HepG2 (cell line): ENCODE data around the gene NKX1-2. TPM values are rescaled to one million over a fixed set of nuclear protein-coding genes. Genes with fewer than 3 reads are reported as not detected.

Source experiments
- ATAC-seq: fragments of 200-7000 bp; cut with Tn5 transposase; 3 replicates; pipeline ENCODE4 v1.9.1; 2020; ENCODE audit warnings: mild to moderate bottlenecking, moderate library complexity
- BruUV-seq: library from RNA; stranded (reverse); fragments of 400-500 nt; replicated peaks from 2 replicates; lab custom pipeline; 2021; lab: Mats Ljungman, UMichigan
- CTCF ChIA-PET: fragments of 300-600 bp; formaldehyde crosslinking; extraction: SDS; loops from one replicate; lab custom pipeline; 2021; ENCODE audit warnings: low total read pairs, inconsistent platforms, low intra/inter-chr PET ratio; lab: Yijun Ruan, JAX
- POLR2A ChIA-PET: fragments of 350-600 bp; sonication (Branson Sonifier 250); formaldehyde crosslinking; loops from one replicate; lab custom pipeline; 2020; ENCODE audit warnings: antibody characterized with exemption, inconsistent platforms; lab: Yijun Ruan, JAX
- DNase-seq: peaks from one replicate; pipeline ENCODE4 v3.0.0-alpha.2; 2015; ENCODE audit warnings: low spot score
- FAIRE-seq: peaks from 3 replicates; lab custom pipeline; 2011; peaks lifted over from hg19 to GRCh38; lab: Jason Lieb, UNC
- H2AFZ ChIP-seq: one replicate; pipeline ENCODE4 v1.6.1; 2011; ENCODE audit warnings: low read length, inconsistent platforms
- H3K27ac ChIP-seq: fragments of 300-600 bp; 3 replicates; pipeline ENCODE4 v1.8.0; 2011; ENCODE audit warnings: mixed run types, mild to moderate bottlenecking, mixed read lengths, low read length, inconsistent platforms; ENCODE audit not compliant: insufficient read depth; ENCODE audit errors: extremely low read length
- H3K27me3 ChIP-seq, 2 experiments: fragments of 200-600 bp in 1 of 2; 2 replicates in 1 of 2; 3 replicates in 1 of 2; pipeline versions ENCODE4 v1.6.0 to v1.8.0; 2011; ENCODE audit warnings: low read length in 2 of 2, mild to moderate bottlenecking in 2 of 2, moderate library complexity in 2 of 2, inconsistent platforms in 1 of 2; ENCODE audit not compliant: insufficient read depth in 2 of 2, control insufficient read depth in 1 of 2
- H3K36me3 ChIP-seq, 2 experiments: fragments of 200-600 bp in 1 of 2; replicated peaks in 1 of 2; 2 replicates in 1 of 2; 3 replicates in 1 of 2; pipeline versions ENCODE4 v1.5.1 to v1.8.0; 2011; ENCODE audit warnings: low read length in 2 of 2, inconsistent platforms in 1 of 2; ENCODE audit not compliant: insufficient read depth in 2 of 2, control insufficient read depth in 1 of 2
- H3K4me1 ChIP-seq: 2 replicates; pipeline ENCODE4 v1.5.1; 2012; ENCODE audit warnings: low read length, inconsistent platforms; ENCODE audit not compliant: insufficient read depth
- H3K4me2 ChIP-seq: 2 replicates; pipeline ENCODE4 v1.6.0; 2011; ENCODE audit warnings: low read depth, low read length, inconsistent platforms
- H3K4me3 ChIP-seq, 3 experiments: fragments of 200-600 bp in 1 of 3; sonication (generic), shearing (Covaris generic) in 1 of 3; replicated peaks in 1 of 3; 2 replicates each; pipeline ENCODE4 v1.5.1; 2011 to 2016; ENCODE audit warnings: low read length in 3 of 3, inconsistent platforms in 2 of 3, low read depth in 2 of 3, mild to moderate bottlenecking in 2 of 3, control low read depth in 1 of 3, mixed read lengths in 1 of 3; ENCODE audit not compliant: insufficient read depth in 1 of 3
- H3K79me2 ChIP-seq: one replicate; pipeline ENCODE4 v1.6.1; 2011; ENCODE audit warnings: low read length, inconsistent platforms; ENCODE audit not compliant: insufficient read depth
- H3K9ac ChIP-seq: 2 replicates; pipeline ENCODE4 v1.6.0; 2011; ENCODE audit warnings: mild to moderate bottlenecking, low read depth, low read length, inconsistent platforms; ENCODE audit not compliant: insufficient read depth
- H3K9me3 ChIP-seq: 2 replicates; pipeline ENCODE4 v1.5.1; 2012; ENCODE audit warnings: mild to moderate bottlenecking, low read length
- H4K20me1 ChIP-seq: 2 replicates; pipeline ENCODE4 v1.6.0; 2011; ENCODE audit warnings: inconsistent platforms, mild to moderate bottlenecking, low read length, moderate library complexity; ENCODE audit not compliant: insufficient read depth
- ATF6 ChIP-seq: sonication (generic); formaldehyde crosslinking; conservative IDR thresholded peaks from 2 replicates; pipeline ENCODE4 v1.4.0; 2020; ENCODE audit warnings: missing genetic modification reagents
- BORCS8-MEF2B ChIP-seq: sonication (generic); formaldehyde crosslinking; IDR thresholded peaks from 2 replicates; pipeline ENCODE4 v1.8.0; 2022; ENCODE audit warnings: mild to moderate bottlenecking, missing genetic modification reagents
- CEBPB ChIP-seq: IDR thresholded peaks from 2 replicates; pipeline ENCODE4 v1.6.1; 2011; ENCODE audit warnings: low read depth, low read length, improper control_type of control experiment, borderline replicate concordance
- CREM ChIP-seq, 2 experiments: sonication (generic) in 1 of 2; formaldehyde crosslinking in 1 of 2; IDR thresholded peaks; 2 replicates each; pipeline versions ENCODE4 v1.4.0 to v1.6.1; 2016 to 2020; ENCODE audit warnings: antibody characterized with exemption in 1 of 2, mild to moderate bottlenecking in 1 of 2, missing genetic modification reagents in 1 of 2
- FIP1L1 ChIP-seq: fragments of 200-400 bp; formaldehyde crosslinking; IDR thresholded peaks from 2 replicates; pipeline ENCODE4 v1.6.1; 2018; ENCODE audit warnings: low read depth, mild to moderate bottlenecking, low read length, moderate library complexity, borderline replicate concordance; ENCODE audit not compliant: insufficient read depth
- FOXO4 ChIP-seq: sonication (generic); formaldehyde crosslinking; conservative IDR thresholded peaks from 2 replicates; pipeline ENCODE4 v1.8.1; 2023; ENCODE audit warnings: missing genetic modification reagents
- HMGA1 ChIP-seq: sonication (generic); formaldehyde crosslinking; conservative IDR thresholded peaks from 2 replicates; pipeline ENCODE4 v1.4.0; 2020; ENCODE audit warnings: missing genetic modification reagents
- IKZF4 ChIP-seq: sonication (generic); formaldehyde crosslinking; IDR thresholded peaks from 2 replicates; pipeline ENCODE4 v1.5.1; 2020; ENCODE audit warnings: borderline replicate concordance, mild to moderate bottlenecking, low read depth, missing genetic modification reagents; ENCODE audit errors: not compliant biosample characterization
- JUN ChIP-seq: sonication (generic); formaldehyde crosslinking; IDR thresholded peaks from 2 replicates; pipeline ENCODE4 v1.4.0; 2020; ENCODE audit warnings: mild to moderate bottlenecking, missing genetic modification reagents
- LCORL ChIP-seq, 2 experiments: fragments of 450-650 bp in 1 of 2; sonication (generic) in 1 of 2; formaldehyde crosslinking in 1 of 2; IDR thresholded peaks; 2 replicates each; pipeline versions ENCODE4 v1.5.0 to v1.6.1; 2017 to 2020; ENCODE audit warnings: antibody characterized with exemption in 1 of 2, missing genetic modification reagents in 1 of 2
- MBD4 ChIP-seq: IDR thresholded peaks from 2 replicates; pipeline ENCODE4 v1.6.1; 2012; ENCODE audit warnings: low read length, inconsistent platforms, borderline replicate concordance
- RARA ChIP-seq: IDR thresholded peaks from 2 replicates; pipeline ENCODE4 v1.6.1; 2016; ENCODE audit warnings: missing genetic modification reagents, missing compliant biosample characterization
- RBFOX2 ChIP-seq: fragments of 200-400 bp; formaldehyde crosslinking; IDR thresholded peaks from 2 replicates; pipeline ENCODE4 v1.6.1; 2017; ENCODE audit warnings: low read depth, mild to moderate bottlenecking, low read length
- SOX6 ChIP-seq, 2 experiments: fragments of 450-650 bp in 1 of 2; sonication (generic) in 1 of 2; formaldehyde crosslinking in 1 of 2; IDR thresholded peaks; 2 replicates each; pipeline versions ENCODE4 v1.4.0 to v1.6.1; 2017 to 2020; ENCODE audit warnings: antibody characterized with exemption in 1 of 2, mild to moderate bottlenecking in 1 of 2, missing genetic modification reagents in 1 of 2
- STAT5B ChIP-seq: sonication (generic); formaldehyde crosslinking; IDR thresholded peaks from 2 replicates; pipeline ENCODE4 v1.4.0; 2020; ENCODE audit warnings: missing genetic modification reagents
- TEF ChIP-seq: sonication (generic); formaldehyde crosslinking; IDR thresholded peaks from 2 replicates; pipeline ENCODE4 v1.5.0; 2020; ENCODE audit warnings: missing genetic modification reagents
- TMF1 ChIP-seq: sonication (generic); formaldehyde crosslinking; IDR thresholded peaks from 2 replicates; pipeline ENCODE4 v1.8.1; 2022; ENCODE audit warnings: low read depth, missing genetic modification reagents
- ZEB1 ChIP-seq: IDR thresholded peaks from 2 replicates; pipeline ENCODE4 v1.6.1; 2012; ENCODE audit warnings: mild to moderate bottlenecking, low read depth, inconsistent platforms; ENCODE audit not compliant: insufficient replicate concordance
- ZNF740 ChIP-seq: sonication (generic); formaldehyde crosslinking; IDR thresholded peaks from 2 replicates; pipeline ENCODE4 v1.4.0; 2020; ENCODE audit warnings: missing genetic modification reagents
- WGBS: methylation state at CpG from one replicate; pipeline ENCODE4 v1.1.6; 2017; ENCODE audit warnings: low lambda C conversion rate; 5-methylcytosine and 5-hydroxymethylcytosine counted together
- in situ Hi-C: cut with HindIII; loops from 2 replicates; pipeline ENCODE4 v1.10.0; 2017; ENCODE audit warnings: low pct_unique_long_range_greater_than_20kb; ENCODE audit not compliant: extremely low pct_ligation_motif_present
- intact Hi-C: fragments of 100-400 bp; cut with micrococcal nuclease; formaldehyde crosslinking; loops from one replicate; pipeline ENCODE4 v1.10.0; 2022; ENCODE audit not compliant: unreplicated experiment
- polyA plus RNA-seq, 8 experiments: library from polyadenylated mRNA; depleted of rRNA in 3 of 8; stranded (reverse) in 7 of 8; unstranded in 1 of 8; fragments of >200 nt; fragmentation: Illumina TruSeq in 4 of 8; extraction: Trizol in 4 of 8; gene quantifications; 2 replicates each; pipeline versions ENCODE4 v1.2.1 to v1.2.3, GENCODE V29; 2011 to 2016; ENCODE audit warnings: low read depth in 4 of 8, missing spikeins in 1 of 8, mixed read lengths in 1 of 8; ENCODE audit not compliant: insufficient read depth in 1 of 8
- total RNA-seq, 5 experiments: library from RNA; depleted of rRNA; stranded (reverse); fragments of >200 nt; fragmentation: Illumina TruSeq; extraction: Trizol; gene quantifications; 2 replicates each; pipeline ENCODE4 v1.2.3, GENCODE V29; 2016; ENCODE audit warnings: low read depth in 1 of 5

The NKX1-2 gene
- total and polyA plus RNA-seq, 2 of the 13 experiments (the other 11 are each of a cell fraction or from before 2014, with no cell fraction given): not detected

- H3K27me3 ChIP-seq: no peaks in the 10 kb centered on the region
- H3K4me3 ChIP-seq: no peak overlapping the region
- H3K36me3 ChIP-seq: no peaks in the 10 kb centered on the region
- no peak overlapping the region for H3K27ac ChIP-seq
- H3K4me2 ChIP-seq: no peak overlapping the region
- DNase-seq (peak; percentile 42), ATAC-seq (no peak), FAIRE-seq (peak; percentile 52)
- in situ Hi-C loops: no loop called here
- ChIA-PET POLR2A (interaction anchor here (1.2 to 1.5 kb wide), 2 partner anchors 17 to 25 kb away, joined by 4 to 7 read pairs; partner anchors contain the start of genes LHPP and OAT), CTCF (no interaction called here)
- no peaks in the 10 kb centered on the region for H3K79me2 ChIP-seq
- WGBS: 3% methylated on average over 8 of the region's 8 CpGs
- H3K4me1 ChIP-seq: peaks cover 25% of the 10 kb centered on the region
- no peak overlapping the region for H2AFZ ChIP-seq
- no peaks in the 10 kb centered on the region for H3K9me3 ChIP-seq
- no peak overlapping the region for H3K9ac ChIP-seq
- BruUV-seq: no TSS peak
- no peaks in the 10 kb centered on the region for H4K20me1 ChIP-seq
- intact Hi-C loops: no loop called here
- TF ChIP-seq ZEB1: no peak
- no peak for TF ChIP-seq JUN
- no peak for TF ChIP-seq TMF1 (CRISPR knock-in tag)
- TF ChIP-seq ZNF740 (CRISPR knock-in tag): no peak
- TF ChIP-seq STAT5B (CRISPR knock-in tag): no peak
- TF ChIP-seq BORCS8-MEF2B (CRISPR knock-in tag): no peak
- TF ChIP-seq RARA (CRISPR knock-in tag): 0 out of 2 replicates have a peak, but pooled peaks have one; percentile 13
- no peak for TF ChIP-seq IKZF4 (CRISPR knock-in tag)
- TF ChIP-seq ATF6 (CRISPR knock-in tag): no peak
- no peak for TF ChIP-seq FOXO4 (CRISPR knock-in tag)
- TF ChIP-seq RBFOX2: no peak
- no peak for TF ChIP-seq FIP1L1
- TF ChIP-seq CEBPB: peak; percentile 19; the same call in 1 of the 2 replicates
- peak; percentile 75; the same call in 1 of the 2 replicates for TF ChIP-seq TEF (CRISPR knock-in tag)
- TF ChIP-seq LCORL (IDR thresholded peaks at IDR 0.05): no peak
- 0 out of 2 replicates have a peak, but pooled peaks have one; percentile 15 for TF ChIP-seq LCORL (CRISPR knock-in tag; IDR thresholded peaks at IDR 0.05)
- no peak for TF ChIP-seq SOX6 (IDR thresholded peaks at IDR 0.05)
- TF ChIP-seq SOX6 (CRISPR knock-in tag; IDR thresholded peaks at IDR 0.05): no peak
- TF ChIP-seq HMGA1 (CRISPR knock-in tag): no peak
- no peak for TF ChIP-seq MBD4
- no peak for TF ChIP-seq CREM (IDR thresholded peaks at IDR 0.05)
- no peak for TF ChIP-seq CREM (CRISPR knock-in tag; IDR thresholded peaks at IDR 0.05)
Measured at GRCh38 chr10:124436191-124436638, 13.6 kb downstream of the NKX1-2 start.
